GM19372 (cell line): ENCODE data around the gene EHBP1L1.
A peak's percentile ranks its signal among the peaks of the same experiment; 100 is the strongest.
"Not testable (repeated sequence)": the region's sequence is repeated elsewhere in the genome, so short reads cannot be mapped to it uniquely, and the experiment has no call there.

ENCODE experiments used
- ATAC-seq: cut with Tn5 transposase; IDR thresholded peaks from one replicate; pipeline ENCODE4 v1.9.1; 2021; ENCODE audit warnings: mild to moderate bottlenecking, low read depth, moderate library complexity; ENCODE audit not compliant: unreplicated experiment

The EHBP1L1 gene

GRCh38 chr11:65560555-65561418 lies 15.1 kb upstream of the EHBP1L1 start:
- ATAC-seq, result no peak

- no peak for ATAC-seq
Observed at GRCh38 chr11:65562020-65562419, 13.8 kb upstream of the EHBP1L1 start.

GRCh38 chr11:65562788-65563187 lies 13.1 kb upstream of the EHBP1L1 start:
- ATAC-seq, result no peak

GRCh38 chr11:65563601-65564000 lies 12.3 kb upstream of the EHBP1L1 start:
- no peak for ATAC-seq

GRCh38 chr11:65564879-65565559 lies 10.8 kb upstream of the EHBP1L1 start:
- not testable (repeated sequence) for ATAC-seq

- ATAC-seq, result no peak
Observed at GRCh38 chr11:65565624-65566453, 10.0 kb upstream of the EHBP1L1 start.

- ATAC-seq, result peak; percentile 1
Observed at GRCh38 chr11:65569164-65569972, 6.5 kb upstream of the EHBP1L1 start.

GRCh38 chr11:65569973-65570918 lies 5.6 kb upstream of the EHBP1L1 start, which contains the start of gene ZNRD2:
ZNRD2 (plus strand) TSS chr11:65570477; CDS start chr11:65570492, 15 bp downstream.
- peak; percentile 60 for ATAC-seq

- ATAC-seq, result no peak
Observed at GRCh38 chr11:65571420-65571819, 4.4 kb upstream of the EHBP1L1 start.

GRCh38 chr11:65571940-65572339 lies 3.9 kb upstream of the EHBP1L1 start:
- no peak for ATAC-seq

GRCh38 chr11:65572356-65573051 lies 3.3 kb upstream of the EHBP1L1 start, which contains the start of gene FAM89B:
FAM89B (plus strand) TSS chr11:65572538; CDS start chr11:65572670, 132 bp downstream.
- ATAC-seq, result no peak

GRCh38 chr11:65573391-65574079 lies 2.3 kb upstream of the EHBP1L1 start:
- no peak for ATAC-seq

GRCh38 chr11:65574109-65574810 lies 1.6 kb upstream of the EHBP1L1 start:
- ATAC-seq, result peak; percentile 30

- ATAC-seq, result no peak
Observed at GRCh38 chr11:65574811-65575567, 864 bp upstream of the EHBP1L1 start.

GRCh38 chr11:65576232-65576866 lies 496 bp downstream of the EHBP1L1 start:
- no peak for ATAC-seq
